Dedifferentiated amniotic fluid mesenchymal stem cell (primary cell): Measurements from ENCODE around the gene SLC25A41.

Experiments
- DNase-seq: peaks from one replicate; pipeline ENCODE4 v3.0.0-alpha.2; 2016; ENCODE audit errors: extremely low spot score

The SLC25A41 gene

DNA sequence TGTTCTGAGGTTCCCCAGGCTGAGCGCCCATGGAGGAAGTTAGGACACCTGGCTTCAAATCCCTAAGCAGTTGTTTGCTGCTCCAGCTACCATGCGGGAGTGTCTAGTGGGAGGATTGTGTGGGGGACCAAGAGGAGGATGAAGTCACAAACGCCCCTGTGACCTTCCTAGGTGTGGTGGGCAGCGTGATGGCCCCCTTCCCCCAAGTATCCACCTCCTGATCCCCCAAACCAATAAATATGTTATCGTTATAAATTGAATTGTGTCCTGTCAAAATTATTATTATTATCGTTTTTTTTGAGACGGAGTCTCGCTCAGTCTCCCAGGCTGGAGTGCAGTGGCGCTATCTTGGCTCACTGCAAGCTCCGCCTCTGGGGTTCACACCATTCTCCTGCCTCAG is at the start of gene SLC25A41:
TSS of gene SLC25A41 (minus strand) at position 101 of the 400 bp plus-strand sequence. CDS start at position 31, 70 bp downstream.
- no peak for DNase-seq

DNA sequence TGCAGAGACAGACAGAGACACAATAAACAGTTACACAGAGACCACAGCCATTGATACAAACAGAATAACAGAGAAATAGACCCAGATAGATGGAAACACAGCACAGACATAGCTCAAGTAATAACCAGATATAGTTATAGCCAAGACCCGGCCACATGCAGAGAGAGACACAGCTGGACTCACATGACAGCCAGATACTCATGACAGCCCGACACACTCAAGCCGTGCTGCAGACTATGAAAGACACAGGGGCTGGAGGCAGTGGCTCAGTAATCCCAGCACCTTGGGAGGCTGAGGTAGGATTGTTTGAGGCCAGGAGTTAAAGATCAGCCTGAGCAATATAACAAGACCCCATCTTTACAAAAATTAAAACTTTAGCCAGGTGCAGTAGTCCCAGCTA is 49.7 kb upstream of the SLC25A41 start:
- no peak for DNase-seq

DNA sequence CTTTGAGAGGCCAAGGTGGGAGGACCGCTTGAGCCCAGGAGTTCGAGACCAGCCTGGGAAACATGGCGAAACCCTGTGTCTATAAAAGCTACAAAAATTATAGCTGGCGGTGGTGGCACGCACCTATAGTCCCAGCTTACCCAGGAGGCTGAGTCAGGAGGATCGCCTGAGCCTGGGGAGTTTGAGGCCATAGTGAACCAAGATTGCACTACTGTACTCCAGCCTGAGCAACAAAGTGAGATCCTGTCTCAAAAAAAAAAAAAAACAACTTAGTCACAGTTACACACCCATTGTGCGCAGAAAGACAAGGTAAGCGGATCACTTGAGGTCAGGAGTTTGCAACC is 48.8 kb upstream of the SLC25A41 start:
- no peak for DNase-seq

DNA sequence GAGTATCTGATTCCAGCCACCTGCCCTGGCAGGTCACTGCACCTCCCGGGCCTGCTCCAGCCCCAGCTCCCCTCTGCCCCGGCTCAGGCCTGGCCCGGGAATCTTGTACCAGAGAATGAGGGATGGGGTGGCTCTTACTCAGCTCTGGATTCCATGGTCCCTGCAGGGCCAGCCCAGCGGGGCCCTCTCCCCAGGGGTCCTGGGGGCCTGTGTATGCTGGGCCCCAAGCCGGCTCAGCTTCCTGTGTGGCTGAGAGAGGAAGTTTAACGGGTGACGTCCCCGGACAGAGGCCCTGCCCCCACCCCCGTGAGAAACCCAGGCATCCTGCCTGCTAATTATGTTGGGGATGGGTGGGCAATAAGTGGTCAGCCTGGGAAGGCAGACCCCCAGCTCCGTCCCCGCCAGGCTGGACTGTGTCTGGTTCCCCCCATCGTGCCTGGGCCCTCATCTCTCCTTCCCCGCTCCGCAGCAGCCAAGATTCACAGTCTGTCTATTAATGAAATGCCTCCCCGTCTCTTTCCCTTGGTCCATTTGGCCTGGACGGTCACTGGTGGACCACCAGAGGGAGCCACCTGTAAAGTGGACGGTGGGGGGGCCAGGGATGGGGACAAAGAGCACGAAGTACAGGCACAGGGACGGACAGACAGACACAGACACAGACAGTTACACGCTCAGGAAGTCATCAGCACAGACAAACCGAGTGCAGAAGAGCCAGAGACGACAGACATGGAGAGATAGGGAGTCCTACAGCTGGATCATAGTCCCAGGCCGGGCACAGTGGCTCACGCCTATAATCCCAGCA is 48.2 kb upstream of the SLC25A41 start, which contains the start of gene DENND1C:
TSS of gene DENND1C (minus strand) at position 247 of the 802 bp plus-strand sequence. CDS start at position 155, 92 bp downstream.
- no peak for DNase-seq

DNA sequence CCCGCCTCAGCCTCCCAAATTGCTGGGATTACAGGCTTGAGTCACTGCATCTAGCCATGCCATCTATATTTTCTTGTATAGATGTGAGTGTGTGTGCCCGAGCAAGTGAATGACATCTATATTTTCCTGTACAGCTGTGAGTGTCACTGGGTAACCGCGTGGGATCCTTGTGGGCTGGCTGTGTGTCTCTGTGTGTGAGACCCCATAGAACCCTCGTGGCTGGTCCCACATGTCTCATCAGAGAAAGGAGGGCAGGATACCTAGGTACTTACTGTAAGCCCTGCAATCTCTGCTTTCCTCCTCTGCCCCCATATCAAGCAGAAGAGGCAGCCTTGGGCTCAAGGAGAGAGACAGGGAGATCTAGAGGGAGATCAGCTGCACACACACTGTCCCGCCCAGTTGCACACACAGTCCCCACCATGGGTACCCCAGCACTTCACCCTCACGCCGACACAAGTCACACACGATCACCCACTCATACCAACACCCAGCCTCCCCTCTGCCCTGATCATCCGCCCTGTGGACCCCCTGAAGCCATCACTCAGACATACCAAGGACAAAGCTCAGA is 47.4 kb upstream of the SLC25A41 start:
- DNase-seq: no peak

DNA sequence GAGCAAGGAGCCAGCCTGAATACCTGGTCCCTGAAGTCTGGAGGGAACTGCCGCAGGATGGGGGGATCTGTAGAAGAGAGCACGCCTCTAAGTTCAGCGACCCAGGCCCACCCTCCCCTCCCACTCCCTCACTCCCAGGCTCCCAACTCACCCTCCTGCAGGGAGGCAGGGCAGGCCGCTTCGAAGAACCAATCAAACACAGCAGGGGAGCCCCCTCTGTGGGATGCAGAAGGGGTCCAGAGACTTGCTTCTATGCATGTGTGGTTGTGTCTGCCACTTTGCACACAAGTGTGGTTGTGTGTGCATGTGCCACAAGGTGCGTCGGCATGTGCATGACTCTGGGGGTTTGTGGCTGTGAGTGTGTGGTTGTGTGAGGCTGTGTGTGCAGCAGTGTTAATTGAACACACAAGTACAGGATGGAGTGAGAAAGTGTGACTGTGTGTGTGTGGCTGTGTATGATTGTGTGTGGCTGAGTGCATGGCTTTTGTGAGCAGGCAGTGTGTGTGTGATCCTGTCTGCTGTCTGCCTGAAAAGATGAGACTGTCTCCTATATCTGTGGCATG is 46.4 kb upstream of the SLC25A41 start:
- no peak for DNase-seq

DNA sequence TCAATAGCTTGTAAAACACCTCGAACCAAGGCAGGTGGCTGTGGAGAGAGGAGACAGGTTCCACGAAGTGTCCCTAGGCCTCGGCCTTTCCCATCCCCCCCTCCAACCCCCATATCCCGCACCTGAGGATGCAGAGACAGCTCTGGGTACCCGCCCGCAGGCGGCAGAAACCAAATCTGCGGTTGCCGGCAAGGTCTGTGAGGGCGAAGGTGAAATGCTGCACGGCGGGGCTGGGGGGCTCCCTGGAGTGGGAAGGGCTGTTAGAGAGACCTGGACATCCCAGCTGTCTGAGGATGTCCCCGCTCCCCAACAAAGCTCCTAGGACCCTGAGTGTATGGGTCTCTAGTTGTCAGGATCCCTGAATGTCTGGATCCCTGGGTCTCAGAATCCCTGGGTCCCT is 45.3 kb upstream of the SLC25A41 start:
- no peak for DNase-seq

DNA sequence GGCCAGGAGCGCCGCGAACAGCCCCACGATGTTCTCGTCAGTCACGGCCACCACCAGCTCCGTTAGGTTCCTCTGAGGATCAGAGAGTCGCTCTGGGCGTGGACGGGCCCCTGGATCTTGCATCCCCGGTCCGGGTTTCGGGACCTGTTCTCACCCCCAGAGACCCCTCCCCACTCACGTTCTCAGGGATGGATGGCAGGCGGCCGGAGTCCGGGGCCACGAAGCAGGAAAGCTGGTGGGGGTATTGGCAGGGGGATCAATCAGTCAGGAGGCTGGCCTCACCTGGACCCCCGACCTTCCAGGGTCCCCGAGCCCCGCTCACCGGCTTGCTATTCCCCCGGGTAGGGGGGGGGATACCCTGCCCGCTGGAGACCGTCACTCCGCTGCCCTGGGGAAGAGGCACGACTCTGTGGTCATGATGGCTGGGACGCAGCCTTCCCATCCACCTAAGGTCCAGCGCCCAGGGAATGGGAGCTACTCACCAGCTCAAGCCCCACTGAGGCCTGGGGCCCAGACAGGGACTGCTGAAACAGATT is 43.4 kb upstream of the SLC25A41 start:
- no peak for DNase-seq

DNA sequence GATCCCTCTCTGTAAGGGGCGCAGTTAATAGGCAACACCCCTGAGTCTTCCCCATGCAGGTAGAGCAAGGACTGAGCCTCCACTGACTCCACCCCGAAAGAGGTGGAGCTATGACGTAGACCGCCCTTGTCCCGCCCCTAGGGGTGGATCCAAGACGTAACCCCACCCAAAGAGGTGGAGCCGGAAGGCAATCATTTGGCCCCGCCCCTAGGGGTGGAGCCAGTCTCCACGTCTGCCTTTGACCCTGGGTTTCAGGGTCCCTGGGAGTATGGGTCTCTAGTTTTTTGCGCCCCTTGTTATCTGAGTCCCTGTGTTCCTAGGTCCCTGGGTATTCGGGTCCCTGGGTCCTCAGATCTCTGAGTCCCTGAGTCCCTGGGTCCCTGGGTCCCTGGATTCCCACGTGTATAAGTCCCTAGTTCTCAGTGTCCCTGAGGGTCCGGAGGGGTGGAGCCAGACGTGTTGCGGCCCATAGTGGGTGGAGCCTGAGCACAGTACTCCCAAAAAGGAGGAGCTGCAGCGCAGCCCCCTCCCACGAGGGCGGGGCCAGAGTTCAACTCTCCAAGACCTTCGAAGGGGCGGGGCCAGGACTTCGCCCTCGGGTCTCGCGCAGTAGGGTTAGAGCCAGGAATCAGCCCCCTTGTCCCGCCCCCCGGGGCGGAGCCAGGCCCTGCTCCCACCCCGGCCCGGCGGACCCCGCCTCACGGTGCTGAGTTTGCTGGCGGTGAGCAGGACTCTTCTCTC is 42.8 kb upstream of the SLC25A41 start:
- DNase-seq: no peak

DNA sequence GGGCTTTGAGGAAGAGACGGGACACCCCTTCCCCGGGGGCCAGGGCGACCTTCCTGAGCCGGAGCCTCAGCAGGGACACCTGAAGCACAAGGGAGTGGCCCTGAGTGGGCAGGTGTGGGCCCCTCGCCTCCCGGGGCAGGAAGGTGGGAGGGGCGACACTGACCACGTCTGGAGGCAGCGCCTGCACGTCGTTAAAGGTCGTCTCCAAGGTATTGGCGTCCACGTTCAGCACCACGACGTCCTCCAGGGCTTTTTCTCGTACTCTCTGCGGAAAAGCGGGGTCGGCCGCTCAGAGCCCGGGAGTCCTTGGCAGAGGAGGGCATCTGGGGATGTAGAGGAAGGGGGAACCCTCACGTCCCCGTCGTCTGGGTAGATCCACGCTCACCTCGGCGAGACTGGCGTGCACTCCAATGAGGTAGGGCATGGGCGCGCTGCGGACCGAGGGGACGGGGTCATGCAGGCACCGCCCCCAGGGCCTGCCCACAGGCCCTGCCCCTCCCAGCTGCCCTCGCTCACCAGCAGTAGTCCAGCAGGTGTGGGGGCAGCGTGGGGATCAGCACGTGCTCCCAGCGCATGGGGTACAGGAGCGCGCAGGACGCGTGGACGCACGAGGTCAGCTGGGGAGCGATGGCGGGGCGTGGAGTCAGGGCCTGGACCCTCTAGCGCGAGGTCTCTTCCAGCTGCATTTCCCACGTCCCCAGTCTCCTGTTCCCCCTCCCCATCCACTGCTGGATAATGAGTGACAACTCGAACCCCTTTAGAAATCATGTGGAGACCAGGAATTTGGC is 42.0 kb upstream of the SLC25A41 start:
- no peak for DNase-seq

DNA sequence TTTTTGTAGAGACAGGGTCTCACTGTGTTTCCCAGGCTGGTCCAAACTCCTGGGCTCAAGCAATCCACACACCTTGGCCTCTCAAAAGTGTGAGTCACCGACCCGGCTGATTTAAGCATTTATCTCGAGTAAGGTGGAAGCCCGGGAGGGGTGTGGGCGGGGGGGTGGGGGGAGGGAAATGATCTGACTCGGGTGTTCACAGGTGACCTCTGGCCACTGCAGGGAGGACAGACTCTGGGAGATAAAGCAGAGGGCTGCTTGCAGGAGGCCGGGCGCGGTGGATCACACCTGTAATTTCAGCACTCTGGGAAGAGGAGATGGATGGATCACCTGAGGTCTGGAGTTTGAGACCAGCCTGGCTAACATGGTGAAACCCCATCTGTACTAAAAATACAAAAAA is 40.1 kb upstream of the SLC25A41 start:
- no peak for DNase-seq

DNA sequence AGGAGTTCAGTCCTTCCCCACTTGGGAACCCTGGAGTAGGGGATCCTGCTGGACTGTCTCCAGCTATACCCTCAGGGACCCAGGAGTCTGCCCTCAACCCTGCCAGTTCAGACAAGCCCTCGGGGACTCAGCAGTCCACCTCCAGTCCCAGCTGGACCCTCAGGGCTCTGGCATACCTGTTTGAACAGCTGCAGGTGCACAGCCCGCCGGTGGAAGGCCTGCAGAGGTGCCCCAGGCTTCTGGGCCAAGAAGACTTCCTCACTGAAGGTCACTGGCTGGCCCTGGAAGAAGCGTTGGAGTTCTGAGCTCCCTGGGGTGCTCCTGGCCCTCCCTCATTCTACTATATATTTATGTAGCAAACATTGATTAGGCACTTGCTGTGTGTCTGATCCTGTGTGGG is 39.1 kb upstream of the SLC25A41 start:
- no peak for DNase-seq

DNA sequence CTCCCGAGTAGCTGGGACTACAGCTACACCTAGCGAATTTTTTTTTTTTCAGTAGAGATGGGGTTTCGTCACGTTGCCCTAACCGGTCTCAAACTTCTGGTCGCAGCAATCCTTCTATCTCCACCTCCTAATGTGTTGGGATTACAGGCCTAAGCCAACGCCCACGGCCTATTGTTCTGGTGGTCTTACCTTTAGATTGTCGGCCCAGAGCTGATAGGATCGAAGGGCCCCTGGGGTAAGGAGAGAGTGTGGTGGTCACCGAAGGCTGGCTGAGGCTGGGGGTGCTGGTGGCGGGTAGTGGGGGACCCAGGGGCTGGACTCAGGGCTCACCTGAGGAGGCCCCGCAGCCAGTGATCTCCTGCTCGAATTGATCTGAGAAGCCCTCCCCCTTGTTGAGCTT is 37.5 kb upstream of the SLC25A41 start:
- no peak for DNase-seq

DNA sequence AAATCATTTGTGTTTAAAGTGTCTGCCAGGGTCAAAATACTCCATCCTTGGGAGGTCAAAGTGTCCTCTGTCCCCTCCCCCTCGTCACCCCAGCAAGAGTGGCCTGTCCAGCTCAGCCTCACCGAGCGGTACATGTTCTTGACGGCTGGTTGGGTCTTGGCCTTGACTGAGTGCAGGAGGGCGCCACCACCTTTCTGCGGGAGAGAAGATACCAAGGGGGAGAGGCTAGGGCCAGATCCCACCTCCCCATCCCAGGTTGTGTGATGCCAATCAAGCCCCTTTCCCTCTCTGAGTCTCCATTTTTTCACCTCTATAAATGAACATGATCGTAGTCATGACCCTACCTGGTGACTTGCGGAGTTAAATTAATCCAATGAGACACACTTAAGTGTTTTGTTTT is 36.6 kb upstream of the SLC25A41 start:
- DNase-seq: no peak

DNA sequence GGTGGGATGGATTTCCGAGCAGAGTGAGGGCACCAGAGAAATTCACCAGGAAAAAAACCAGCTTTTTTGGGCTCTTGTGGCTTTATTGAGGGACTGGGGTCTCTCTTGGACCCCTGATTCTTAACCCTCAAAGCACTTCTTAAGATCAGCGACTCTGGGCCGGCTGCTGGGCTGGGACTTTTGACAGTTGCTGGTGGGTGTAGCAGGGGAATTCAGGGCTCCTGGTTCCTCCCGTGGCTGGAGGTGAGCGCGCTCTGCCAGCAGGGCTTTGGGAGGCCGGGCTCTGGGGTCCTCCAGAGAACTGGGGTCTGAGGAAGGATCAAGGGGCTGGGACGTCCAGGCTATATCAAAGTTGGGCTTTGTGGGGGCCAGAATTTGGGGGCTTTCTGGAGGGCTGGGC is 33.8 kb upstream of the SLC25A41 start:
- DNase-seq: no peak

DNA sequence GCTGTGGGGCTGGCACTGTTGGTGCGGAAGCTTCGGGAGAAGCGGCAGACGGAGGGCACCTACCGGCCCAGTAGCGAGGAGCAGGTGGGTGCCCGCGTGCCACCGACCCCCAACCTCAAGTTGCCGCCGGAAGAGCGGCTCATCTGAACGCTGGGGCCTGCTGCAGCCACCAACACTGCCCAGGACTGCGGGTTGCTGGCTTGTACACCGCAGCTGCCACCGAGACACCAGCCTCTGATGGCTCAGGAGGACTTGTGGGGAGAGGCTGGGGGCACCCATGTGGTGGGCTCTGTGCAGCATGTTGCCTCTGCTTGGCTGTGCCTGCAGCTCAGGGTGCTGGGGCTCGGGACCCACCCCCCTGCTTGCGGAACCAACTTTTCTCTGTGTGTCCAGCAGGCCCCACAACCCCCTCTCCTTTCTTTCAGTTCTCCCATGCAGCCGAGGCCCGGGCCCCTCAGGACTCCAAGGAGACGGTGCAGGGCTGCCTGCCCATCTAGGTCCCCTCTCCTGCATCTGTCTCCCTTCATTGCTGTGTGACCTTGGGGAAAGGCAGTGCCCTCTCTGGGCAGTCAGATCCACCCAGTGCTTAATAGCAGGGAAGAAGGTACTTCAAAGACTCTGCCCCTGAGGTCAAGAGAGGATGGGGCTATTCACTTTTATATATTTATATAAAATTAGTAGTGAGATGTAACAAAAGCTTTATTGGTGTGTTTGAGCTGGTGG is 33.1 kb upstream of the SLC25A41 start:
- no peak for DNase-seq

DNA sequence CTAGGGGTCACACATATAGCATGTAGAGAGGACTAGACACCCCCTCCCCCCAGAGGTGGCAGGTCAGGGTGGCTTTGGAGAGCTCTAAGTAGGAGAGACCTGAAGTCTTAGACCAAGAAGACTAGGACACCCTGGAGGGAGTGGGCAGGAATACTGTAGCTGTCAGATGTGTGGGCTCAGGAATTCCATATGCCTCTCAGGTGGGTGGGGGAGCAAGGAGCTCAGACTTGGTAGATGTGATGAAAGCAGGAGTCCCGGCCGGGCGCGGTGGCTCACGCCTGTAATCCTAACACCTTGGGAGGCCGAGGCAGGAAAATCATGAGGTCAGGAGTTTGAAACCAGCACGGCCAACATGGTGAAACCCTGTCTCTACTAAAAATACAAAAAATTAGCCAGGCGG is 32.1 kb upstream of the SLC25A41 start:
- no peak for DNase-seq

DNA sequence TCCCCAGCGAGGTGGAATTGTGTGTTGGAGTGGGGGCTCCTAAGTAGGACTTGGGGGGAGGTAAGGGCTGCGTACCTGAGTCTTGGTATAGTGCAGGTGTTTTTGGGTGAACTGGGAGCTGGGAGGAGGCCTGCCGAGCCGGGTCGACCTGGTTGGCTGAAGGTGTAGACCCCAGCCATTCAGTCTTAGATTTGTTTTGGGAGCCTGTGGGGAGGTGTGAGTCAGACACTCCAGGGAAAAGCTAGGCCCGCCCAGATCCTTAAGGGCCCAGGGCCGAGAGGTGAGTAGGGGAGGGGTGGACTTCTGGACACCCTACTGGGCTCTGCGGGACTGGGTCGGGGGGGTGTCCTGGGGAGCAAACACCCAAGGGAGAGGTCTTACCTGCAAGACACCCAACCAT is 31.4 kb upstream of the SLC25A41 start:
- DNase-seq: no peak

DNA sequence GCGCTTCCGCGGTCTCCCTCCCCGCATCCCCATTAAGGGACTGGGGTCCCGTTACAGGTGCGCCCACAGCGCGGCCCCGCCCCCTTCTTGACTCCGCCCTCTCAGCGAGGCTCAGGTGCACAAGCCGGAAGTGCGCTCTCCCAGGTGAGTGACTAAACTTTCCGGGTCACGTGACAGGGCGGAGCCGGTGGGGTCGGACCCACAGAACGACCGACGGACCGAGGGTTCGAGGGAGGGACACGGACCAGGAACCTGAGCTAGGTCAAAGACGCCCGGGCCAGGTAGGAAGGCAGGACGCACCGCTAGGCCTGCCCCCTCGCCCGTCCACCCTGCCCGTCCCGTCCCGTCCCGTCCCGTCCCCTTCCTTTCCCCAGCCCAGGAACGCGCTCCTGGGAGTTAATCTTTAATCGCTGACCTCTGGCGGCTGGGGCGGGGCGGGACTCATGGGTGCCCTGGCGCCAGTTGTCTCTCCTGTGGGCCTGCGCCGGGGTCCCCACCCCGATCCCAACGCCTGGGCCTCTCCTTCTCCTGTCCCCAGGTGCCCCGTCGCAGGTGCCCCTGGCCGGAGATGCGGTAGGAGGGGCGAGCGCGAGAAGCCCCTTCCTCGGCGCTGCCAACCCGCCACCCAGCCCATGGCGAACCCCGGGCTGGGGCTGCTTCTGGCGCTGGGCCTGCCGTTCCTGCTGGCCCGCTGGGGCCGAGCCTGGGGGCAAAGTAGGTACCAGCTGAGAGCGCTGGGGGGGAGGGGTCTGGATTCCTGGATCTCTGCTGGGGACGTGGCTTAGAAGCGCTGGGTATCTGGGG is 30.7 kb upstream of the SLC25A41 start, which contains the start of gene CRB3:
TSS of gene CRB3 (plus strand) at position 202 of the 804 bp plus-strand sequence. CDS start at position 633, 431 bp downstream.
- no peak for DNase-seq
